HG03571 (cell line): ENCODE data around the gene ELN.
"Not testable (repeated sequence)": the region's sequence is repeated elsewhere in the genome, so short reads cannot be mapped to it uniquely, and the experiment has no call there.

Experiments used
- ATAC-seq: cut with Tn5 transposase; IDR thresholded peaks from one replicate; pipeline ENCODE4 v1.9.1; 2021; ENCODE audit not compliant: unreplicated experiment

ELN gene

DNA sequence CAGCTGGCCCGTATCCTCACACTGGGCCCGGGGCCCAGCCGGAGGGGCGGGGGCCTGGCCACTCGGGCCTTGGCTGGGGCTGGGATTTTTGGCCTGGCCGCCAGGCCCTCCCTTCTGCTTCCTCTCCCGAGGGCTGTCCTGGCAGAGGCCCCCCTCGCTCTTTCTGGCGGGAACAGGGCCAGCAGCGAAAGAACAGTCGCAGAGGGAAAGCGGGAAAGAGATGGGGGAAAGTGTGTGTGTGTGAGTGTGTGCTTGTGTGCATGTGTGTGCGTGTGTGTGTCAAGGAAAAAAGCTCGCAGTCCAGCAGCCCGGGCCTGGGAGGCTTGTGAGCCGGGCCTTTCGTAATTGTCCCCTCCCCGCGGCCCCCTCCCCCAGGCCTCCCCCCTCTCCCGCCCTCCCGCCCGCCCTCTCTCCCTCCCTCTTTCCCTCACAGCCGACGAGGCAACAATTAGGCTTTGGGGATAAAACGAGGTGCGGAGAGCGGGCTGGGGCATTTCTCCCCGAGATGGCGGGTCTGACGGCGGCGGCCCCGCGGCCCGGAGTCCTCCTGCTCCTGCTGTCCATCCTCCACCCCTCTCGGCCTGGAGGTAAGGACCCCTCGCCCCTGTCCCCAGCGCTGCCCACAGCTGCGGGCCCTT lies at the start of gene ELN:
Gene ELN (plus strand): TSS at position 491 of the 638 bp plus-strand sequence. CDS start 15 bp downstream, at position 506.
- ATAC-seq, result no peak

DNA sequence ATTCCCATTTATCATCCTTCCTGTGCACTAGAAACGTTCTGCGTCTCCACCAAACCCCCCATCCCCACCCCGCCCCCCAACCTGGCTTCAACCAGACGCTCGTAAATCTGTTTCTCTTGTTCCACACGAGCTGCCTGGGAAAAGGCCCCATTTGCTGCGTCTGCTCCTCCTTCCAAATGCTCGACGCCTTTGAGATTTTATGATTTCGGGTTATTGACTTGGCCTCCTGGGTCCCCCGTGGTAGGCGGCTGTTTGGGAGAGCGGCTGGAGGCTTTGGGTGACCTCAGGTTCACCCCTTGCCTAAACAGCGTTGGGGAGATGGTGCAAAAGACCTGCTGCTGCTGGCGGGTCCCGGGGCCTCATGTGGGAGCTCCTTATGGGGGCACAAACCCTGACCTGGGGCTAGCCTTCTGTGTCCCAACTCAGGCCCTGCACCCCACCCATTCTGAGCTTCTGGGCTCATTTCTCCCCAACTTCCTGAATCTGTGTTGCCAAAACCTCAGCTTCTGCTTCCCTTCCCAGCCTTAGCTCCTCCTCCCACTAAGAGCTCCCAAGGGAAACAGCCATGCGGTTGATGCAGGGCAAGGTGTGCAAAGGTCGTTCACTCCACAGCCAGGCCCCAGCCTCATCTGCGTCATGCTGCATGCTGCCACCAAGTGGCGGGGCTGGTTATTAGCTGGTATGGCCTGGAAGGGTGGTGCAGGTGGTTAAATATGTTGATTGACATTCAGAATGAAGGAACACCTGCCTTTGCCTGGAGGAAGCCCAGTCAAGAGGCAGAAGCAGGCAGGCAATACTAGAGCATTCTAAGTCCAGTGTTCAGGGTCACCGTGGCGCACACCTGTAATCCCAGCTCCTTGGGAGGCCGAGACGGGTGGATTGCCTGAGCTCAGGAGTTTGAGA lies 49.1 kb upstream of the ELN start:
- no peak for ATAC-seq

DNA sequence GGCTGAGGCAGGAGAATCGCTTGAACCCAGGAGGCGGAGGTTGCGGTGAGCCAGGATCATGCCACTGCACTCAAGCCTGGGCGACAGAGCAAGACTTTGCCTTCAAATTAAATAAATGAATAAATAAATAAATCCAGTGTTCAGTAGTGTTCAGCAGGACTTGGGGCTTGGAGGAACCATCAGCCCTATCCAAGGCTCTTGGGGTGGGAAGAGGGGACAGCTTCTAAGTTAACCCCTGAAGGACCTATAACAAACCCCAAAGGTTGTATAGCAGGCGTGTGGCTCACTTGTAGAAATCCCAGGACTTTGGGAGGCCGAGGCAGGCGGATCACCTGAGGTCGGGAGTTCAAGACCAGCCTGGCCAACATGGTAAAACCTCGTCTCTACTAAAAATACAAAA lies 48.3 kb upstream of the ELN start:
- not testable (repeated sequence) for ATAC-seq

DNA sequence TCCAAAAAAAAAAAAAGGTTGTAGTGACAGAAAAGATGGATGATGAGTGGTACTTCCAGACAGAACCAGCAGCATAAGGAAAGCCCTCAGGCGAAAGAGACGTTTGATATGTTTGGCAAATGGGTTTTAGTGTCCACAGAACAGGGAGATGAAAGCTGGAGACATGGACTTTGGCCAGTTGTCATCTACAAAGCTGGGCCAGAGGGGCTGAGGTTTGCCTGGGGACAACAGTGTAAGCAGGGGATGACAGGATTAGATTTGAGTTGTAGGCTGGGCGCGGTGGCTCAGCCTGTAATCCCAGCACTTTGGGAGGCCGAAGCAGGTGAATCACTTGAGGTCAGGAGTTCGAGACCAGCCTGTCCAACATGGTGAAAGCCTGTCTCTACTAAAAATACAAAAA lies 47.8 kb upstream of the ELN start:
- ATAC-seq, result no peak

DNA sequence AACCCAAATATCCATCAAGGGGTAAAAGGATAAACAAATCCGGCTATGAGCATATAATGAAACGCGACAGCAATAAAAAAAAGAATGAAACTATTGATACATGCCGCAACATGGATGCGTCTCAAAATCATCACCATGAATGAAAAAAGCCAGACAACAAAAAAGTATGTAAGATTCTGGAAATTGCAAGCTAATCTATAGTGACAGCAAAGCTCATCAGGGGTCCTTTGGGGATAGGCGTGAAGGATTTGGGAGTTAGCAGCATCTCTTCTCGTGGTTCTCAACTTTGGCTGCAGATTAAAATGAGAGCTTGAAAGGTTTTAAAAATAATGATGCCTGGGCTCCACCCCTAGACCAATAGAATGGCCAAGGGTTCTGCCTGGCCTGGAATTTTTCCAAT lies 46.0 kb upstream of the ELN start:
- no peak for ATAC-seq

DNA sequence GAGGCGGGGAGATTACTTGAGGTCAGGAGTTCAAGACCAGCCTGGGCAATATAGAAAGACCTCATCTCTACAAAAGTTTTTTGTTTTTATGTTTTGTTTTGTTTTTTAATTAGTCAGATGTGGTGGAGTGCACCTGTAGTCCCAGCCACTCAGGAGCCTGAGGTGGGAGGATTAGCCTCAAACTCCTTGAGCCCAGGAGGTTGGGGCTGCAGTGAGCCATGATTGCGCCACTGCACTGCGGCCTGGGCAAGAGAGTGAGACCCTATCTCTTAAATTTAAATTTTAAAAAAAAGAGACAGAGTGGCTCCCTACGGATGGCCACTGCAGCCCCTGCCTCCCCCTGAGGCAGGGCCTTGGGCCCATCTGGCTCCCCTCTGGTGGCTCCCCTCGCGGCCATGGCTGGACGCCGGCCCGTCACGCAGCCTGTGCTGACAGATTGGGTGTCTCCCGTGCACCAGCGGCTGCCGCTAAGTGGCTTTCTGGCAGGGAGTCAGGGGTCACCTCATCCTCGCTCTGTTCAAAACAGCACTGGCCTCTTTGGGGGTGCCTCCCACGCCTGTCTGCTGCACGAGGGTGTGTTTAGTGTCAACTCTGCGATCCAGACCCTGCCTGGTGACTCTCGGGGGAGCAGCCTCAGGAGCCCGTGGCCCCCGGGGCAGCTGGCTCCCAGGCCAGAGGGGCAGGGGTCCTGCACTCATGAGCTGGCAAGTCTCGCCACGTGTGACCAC lies 44.4 kb upstream of the ELN start:
- ATAC-seq, result no peak

DNA sequence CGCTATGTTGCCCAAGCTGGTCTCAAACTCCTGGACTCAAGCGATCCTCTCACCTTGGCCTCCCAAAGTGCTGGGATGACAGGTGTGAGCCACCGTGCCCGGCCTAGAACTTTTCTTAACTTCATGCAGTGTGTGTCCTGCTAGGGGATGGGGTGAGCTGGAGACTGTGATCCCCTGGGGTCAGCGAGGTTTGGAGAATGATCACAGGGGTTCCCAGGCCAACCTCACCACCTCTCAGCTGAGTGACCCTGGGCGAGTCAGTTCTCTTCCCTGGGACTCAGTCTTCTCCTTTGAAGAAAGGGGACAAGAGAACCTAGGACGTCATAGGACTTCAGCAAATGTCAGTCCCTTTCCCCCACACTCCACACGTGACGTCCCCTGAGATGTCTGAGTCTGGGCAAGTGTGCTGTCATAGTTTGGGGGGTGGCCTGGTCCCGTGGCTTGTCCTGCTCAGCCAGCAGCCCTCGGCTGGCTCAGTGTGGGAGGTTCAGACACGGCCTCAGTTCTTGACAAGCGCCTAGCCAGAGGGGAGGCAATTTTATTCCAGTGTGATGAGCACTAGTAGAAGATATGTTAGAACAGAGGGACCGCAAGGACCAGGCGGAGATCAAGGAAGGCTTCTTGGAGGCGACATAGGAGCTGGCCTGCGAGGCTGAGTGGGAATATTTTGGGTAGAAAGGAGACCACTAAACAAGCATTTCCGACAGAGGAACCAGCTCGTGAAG lies 43.3 kb upstream of the ELN start:
- ATAC-seq, result no peak

DNA sequence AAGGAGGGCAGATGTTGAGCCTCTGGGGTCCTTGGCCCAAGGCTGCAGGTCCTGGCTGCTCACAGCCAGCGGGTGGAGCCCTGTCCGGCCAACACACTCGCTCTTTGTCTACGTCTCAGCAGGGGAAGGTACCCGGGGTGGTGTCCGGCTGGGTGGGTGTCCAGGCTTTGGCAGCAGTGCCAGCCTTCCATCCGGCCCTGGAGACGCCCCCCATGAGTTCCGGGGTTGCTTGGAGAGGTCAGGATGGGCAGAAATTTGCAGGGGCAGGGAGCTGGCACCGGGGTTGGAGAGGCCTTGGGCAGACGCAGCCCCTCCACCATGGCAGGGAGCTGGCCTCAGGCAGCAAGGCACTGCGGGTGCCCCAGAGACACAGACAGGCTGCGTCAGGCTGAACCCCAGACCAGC lies 42.2 kb upstream of the ELN start:
- no peak for ATAC-seq

DNA sequence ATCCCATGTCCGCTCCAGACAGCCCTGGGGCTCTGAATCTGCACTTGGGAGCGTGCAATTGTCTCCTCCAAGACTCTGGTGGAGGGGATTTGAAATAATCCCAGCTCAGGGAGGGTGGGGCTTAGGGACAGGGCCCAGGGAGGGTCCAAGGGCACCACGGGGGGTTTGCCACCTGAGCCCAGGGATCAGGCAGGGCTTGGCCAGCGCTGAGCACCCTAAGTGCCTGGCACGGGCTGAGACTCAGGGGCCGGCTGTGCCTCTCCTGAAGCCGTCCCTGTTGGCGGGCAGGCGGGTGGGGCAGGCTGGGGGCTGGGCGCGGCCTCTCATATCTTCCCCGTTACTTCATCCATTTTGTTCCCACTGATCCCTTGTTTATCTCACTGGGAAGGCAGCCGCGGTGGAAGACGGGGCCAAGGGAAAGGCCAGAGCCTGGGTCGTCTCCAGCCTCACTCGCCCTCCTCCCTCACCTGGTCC lies 41.8 kb upstream of the ELN start:
- no peak for ATAC-seq

DNA sequence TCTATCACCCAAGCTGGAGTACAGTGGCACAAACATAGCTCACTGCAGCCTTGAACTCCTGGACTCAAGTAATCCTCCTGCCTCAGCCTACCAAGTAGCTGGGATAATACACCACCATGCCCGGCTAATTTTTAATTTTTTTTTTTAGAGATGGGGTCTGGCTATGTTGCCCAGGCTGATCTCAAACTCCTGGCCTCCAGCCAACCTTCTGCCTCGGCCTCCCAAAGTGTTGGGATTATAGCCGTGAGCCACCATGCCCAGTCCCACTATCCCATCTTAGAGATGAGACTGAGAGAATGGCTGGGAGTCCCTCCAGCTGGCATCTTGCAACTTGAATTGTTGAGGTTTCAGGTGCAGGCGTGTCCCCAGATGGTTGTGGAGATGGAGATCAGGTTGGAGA lies 40.7 kb upstream of the ELN start:
- ATAC-seq, result no peak

DNA sequence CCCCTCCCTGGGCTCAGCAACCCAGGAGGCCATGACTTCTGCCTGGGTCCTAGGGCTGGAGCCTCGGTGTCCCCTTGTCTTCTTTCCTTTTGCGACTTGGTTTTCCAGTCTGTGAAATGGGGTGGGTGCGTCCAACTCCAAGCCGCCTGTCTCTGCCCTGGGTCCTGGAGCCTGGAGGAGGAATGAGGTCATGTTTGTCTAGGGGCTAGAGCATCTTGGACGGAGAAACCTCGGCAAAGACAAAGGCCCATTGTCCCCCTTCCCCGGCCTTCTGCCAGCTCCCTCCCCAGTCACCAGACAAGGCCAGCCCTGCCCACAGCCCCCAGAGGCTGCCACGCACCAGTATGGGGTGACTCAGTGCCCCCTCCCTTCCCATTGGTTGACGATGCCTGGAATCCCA lies 39.8 kb upstream of the ELN start:
- ATAC-seq, result no peak

DNA sequence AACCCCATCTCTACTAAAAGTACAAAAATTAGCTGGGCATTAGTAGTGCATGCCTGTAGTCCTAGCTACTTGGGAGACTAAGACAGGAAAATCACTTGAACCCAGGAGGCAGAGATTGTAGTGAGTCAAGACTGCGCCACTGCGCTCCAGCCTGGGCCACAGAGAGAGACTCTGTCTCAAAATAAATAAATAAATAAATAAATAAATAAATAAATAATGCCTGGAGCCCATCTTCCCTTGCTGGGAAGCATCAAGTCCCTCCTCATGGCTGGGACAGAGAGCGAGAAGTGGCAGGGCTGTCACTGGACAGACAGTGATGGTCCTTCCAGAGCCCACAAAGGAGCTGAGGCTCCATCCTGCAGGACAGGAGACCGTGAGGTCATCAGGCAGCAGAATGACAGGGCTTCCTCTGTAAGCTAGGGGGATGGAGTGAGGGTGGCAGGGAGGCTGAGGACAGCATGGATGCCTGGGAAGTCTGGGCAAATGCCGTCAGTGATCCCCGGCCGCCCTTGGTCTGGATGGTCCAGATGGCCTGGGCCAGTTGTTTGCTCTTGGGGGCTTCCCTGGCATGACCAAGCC lies 36.4 kb upstream of the ELN start:
- ATAC-seq, result no peak

DNA sequence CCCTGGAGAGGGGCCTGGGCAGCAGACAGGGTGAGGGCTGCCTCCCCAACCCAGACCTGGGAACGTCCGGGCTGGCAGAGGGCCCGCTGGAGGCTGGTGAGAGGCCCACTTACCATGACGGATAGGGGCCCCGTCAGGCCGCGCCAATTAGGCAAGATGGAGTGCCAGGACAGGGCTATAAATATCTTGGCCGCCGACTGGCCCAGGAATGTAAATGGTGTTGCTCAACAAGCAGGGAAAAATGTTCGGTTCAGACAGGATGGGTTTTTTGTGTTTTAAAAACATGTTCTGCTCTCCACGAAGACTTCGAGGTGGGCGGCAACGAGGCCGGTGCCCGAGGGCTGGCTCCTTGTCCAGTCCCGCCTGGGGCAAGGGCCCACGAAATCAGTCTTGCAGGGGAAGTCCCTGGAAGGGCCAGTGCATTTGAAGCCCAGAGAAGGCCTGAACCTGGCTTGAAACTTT lies 35.8 kb upstream of the ELN start:
- ATAC-seq, result no peak

DNA sequence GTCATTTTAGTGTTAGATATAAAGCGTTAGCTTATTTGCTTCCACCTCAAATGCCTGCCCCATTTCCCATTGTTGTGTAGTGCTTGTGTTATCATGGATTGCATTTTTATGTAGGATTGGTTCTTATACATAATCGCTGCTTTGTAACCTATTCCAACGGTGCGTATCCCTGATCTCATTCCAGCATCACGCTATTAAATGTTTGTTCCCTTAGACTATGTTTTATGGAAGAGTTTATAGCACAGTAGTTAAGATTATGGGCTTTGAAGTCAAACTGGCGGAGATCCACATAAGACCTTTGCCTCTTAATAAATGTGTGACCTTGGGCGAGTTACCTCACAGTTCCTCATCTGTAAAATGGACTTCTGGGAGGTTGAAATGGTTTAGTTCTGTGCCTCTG lies 34.0 kb upstream of the ELN start:
- no peak for ATAC-seq

DNA sequence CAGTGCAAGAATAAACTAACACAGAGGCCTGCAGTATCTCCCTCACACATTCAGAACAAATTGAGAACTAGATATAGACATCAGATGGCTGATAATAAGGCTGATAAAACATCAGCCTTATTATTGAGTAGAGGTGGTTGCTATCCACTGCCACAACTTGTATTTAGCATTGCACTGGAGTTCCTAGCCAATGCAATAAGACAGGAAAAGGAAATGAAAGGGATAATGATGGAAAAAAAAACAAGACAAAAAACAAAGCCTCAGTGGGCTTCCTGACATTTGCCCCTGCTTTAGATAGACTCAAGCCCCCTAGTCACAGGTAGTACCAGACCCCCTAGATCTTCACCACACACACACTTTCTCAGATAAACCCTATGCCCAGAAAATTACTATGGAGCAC lies 33.2 kb upstream of the ELN start:
- ATAC-seq, result no peak

DNA sequence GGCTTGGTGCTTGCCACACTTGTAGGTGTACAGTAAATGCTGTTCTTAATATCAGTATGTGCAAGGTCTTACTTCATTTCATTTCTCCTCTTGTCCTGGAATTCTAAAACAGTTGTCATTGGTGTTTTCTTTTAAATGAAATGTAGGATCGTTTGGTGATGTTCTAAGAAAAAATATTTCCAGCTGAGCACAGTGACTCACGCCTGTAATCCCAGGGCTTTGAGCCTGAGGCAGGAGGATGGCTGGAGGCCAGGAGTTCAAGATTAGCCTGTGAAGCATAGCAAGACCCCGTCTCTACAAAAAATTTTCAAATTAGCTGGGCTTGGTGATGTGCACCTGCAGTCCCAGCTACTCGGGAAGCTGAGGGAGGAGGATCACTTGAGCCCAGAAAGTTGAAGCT lies 32.6 kb upstream of the ELN start:
- no peak for ATAC-seq

DNA sequence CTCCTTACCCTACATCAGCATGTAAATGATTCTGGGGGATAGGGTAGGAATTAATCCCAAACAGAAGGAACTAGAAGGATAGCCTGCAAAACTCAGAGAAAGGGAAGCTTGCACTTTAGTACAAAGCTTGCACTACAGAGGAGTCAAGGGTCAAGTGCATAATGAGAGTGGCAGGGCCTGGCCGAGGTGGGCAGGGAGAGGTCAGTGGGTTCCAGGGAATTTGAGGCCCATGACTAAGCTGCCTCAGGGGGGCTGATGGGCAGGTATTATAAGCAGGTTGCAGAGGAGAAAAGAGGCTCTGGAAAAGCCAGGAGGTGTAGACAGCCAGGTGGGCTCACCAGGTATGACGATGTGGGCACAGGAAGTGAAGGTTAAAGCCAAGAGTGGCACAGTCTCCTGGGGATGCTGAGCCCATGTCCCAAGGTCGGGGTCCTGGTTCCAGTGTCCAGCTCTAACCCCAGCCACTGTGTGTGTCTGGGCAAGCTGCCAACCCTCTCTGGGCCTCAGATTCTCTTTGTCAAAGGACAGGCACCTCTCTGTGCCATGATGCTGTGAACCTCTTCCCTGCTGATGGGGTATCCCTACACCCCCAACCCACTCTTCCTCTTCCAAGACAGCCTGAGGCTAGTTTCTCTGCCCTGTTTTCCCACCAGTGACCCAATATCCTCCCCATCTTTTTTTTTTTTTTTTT lies 32.0 kb upstream of the ELN start:
- ATAC-seq, result no peak

DNA sequence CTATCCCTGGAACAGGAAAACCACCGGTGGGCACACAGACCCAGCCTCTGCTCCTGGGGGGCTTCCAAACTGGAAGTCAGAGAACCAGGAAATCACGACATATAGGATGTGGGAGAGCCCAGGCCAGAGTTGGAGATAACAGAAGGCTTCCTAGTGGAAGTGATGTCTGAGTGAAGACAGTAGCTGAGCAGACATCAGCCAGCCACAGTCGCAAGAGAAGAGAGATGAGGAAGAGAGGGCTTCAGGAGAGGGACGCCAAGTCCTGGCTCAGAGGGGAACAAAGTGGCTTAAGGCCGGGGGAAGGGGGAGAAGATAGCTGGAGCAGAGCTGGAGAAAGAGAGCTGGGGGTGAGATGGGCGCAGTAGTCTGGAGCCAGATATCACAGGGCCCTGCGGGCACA lies 30.9 kb upstream of the ELN start:
- no peak for ATAC-seq

DNA sequence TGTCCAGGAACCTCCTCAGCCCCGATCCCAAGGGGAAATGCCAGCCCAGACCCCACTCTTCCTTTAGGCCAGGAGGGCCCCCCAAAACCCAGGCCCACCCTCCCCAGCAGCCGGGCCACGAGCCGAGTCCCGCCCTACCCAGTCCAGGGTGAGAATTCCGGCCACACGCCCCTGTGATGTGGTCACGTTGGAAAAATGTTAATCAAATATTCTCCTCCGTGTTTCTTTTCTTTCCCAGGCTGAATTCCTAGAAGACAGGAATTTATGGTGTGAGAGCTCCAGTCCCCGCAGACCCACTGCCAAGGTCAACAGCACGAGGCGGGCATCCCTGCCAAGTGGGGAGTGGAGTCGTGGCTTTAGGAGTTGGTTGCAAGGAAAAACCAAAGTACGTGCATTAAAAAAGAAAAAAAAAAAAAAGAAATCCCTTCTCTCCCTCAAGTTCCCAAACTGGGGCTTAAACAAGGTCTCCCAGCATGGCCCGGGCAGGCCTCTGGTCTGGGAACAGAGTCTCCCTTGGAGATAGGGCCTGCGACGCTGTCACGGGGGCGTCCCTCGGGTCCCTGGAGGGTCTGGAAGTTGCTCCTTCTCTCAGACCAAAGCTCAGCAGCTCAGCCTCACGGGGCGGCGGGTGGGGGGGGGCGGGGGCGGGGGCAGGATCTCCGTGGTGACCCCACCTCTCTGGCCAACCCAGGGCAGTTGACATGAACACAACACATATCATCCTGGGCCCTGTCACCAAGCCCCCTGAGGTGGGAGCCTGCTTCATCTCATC lies 28.1 kb upstream of the ELN start:
- no peak for ATAC-seq
